HEK293 (cell line): ENCODE results near the gene DPY30.

ENCODE experiments used
- GFI1B ChIP-seq: fragments of 450-650 bp; formaldehyde crosslinking; IDR thresholded peaks from 2 replicates; pipeline ENCODE4 v1.5.1; 2016; ENCODE audit warnings: missing biosample characterization, missing genetic modification characterization
- KLF8 ChIP-seq: fragments of 450-650 bp; formaldehyde crosslinking; IDR thresholded peaks from 2 replicates; pipeline ENCODE4 v1.5.1; 2016; ENCODE audit warnings: missing biosample characterization, missing genetic modification characterization
- KLF9 ChIP-seq: fragments of 450-650 bp; formaldehyde crosslinking; IDR thresholded peaks from 2 replicates; pipeline ENCODE4 v1.5.1; 2016; ENCODE audit warnings: missing biosample characterization, missing genetic modification characterization, low read depth
- MYNN ChIP-seq: fragments of 450-650 bp; formaldehyde crosslinking; IDR thresholded peaks from 2 replicates; pipeline ENCODE4 v1.5.1; 2016; ENCODE audit warnings: missing biosample characterization, missing genetic modification characterization, borderline replicate concordance
- SCRT1 ChIP-seq: fragments of 450-650 bp; formaldehyde crosslinking; IDR thresholded peaks from 2 replicates; pipeline ENCODE4 v1.5.1; 2016; ENCODE audit warnings: missing biosample characterization, missing genetic modification characterization, borderline replicate concordance
- ZBTB48 ChIP-seq: fragments of 450-650 bp; formaldehyde crosslinking; IDR thresholded peaks from 2 replicates; pipeline ENCODE4 v1.5.1; 2016; ENCODE audit warnings: missing biosample characterization, missing genetic modification characterization
- ZBTB8A ChIP-seq: fragments of 450-650 bp; formaldehyde crosslinking; IDR thresholded peaks from 2 replicates; pipeline ENCODE4 v1.5.1; 2016; ENCODE audit warnings: missing biosample characterization, missing genetic modification characterization
- ZEB2 ChIP-seq: fragments of 450-650 bp; formaldehyde crosslinking; IDR thresholded peaks from 2 replicates; pipeline ENCODE4 v1.5.1; 2016; ENCODE audit warnings: missing biosample characterization, missing genetic modification characterization
- ZFP69B ChIP-seq: fragments of 450-650 bp; formaldehyde crosslinking; IDR thresholded peaks from 2 replicates; pipeline ENCODE4 v1.5.1; 2016; ENCODE audit warnings: missing biosample characterization, missing genetic modification characterization
- ZNF157 ChIP-seq: fragments of 450-650 bp; formaldehyde crosslinking; IDR thresholded peaks from 2 replicates; pipeline ENCODE4 v1.5.1; 2016; ENCODE audit warnings: missing biosample characterization, missing genetic modification characterization
- ZNF23 ChIP-seq: fragments of 450-650 bp; formaldehyde crosslinking; IDR thresholded peaks from 2 replicates; pipeline ENCODE4 v1.5.1; 2016; ENCODE audit warnings: missing biosample characterization, missing genetic modification characterization, borderline replicate concordance
- ZNF350 ChIP-seq: fragments of 450-650 bp; formaldehyde crosslinking; IDR thresholded peaks from 2 replicates; pipeline ENCODE4 v1.5.0; 2017; ENCODE audit warnings: missing biosample characterization, mild to moderate bottlenecking, missing genetic modification characterization
- ZNF501 ChIP-seq: fragments of 450-650 bp; formaldehyde crosslinking; IDR thresholded peaks from 2 replicates; pipeline ENCODE4 v1.5.1; 2016; ENCODE audit warnings: missing biosample characterization, missing genetic modification characterization
- ZNF629 ChIP-seq: fragments of 450-650 bp; formaldehyde crosslinking; IDR thresholded peaks from 2 replicates; pipeline ENCODE4 v1.5.1; 2017; ENCODE audit warnings: missing biosample characterization, missing genetic modification characterization
- ZNF670 ChIP-seq: fragments of 450-650 bp; formaldehyde crosslinking; IDR thresholded peaks from 2 replicates; pipeline ENCODE4 v1.5.1; 2016; ENCODE audit warnings: missing biosample characterization, missing genetic modification characterization, low read depth
- ZNF747 ChIP-seq: fragments of 450-650 bp; formaldehyde crosslinking; IDR thresholded peaks from 2 replicates; pipeline ENCODE4 v1.5.1; 2016; ENCODE audit warnings: missing biosample characterization, missing genetic modification characterization
- ZNF768 ChIP-seq: fragments of 450-650 bp; formaldehyde crosslinking; IDR thresholded peaks from 2 replicates; pipeline ENCODE4 v1.5.1; 2018; ENCODE audit warnings: missing biosample characterization, mild to moderate bottlenecking, missing genetic modification characterization
- ZNF785 ChIP-seq: fragments of 450-650 bp; formaldehyde crosslinking; IDR thresholded peaks from 2 replicates; pipeline ENCODE4 v1.5.1; 2016; ENCODE audit warnings: missing biosample characterization, missing genetic modification characterization
- ZSCAN16 ChIP-seq: fragments of 450-650 bp; formaldehyde crosslinking; IDR thresholded peaks from 2 replicates; pipeline ENCODE4 v1.5.1; 2016; ENCODE audit warnings: missing biosample characterization, missing genetic modification characterization
- TF ChIP-seq, protein P1 (sequence below): fragments of 450-650 bp; formaldehyde crosslinking; IDR thresholded peaks from 2 replicates; pipeline ENCODE4 v1.5.1; 2016; ENCODE audit warnings: missing biosample characterization, missing genetic modification characterization
- TF ChIP-seq, protein P2 (sequence below): fragments of 450-650 bp; formaldehyde crosslinking; IDR thresholded peaks from 2 replicates; pipeline ENCODE4 v1.5.1; 2016; ENCODE audit warnings: missing biosample characterization, missing genetic modification characterization, low read depth
- TF ChIP-seq, protein P3 (sequence below): fragments of 450-650 bp; formaldehyde crosslinking; IDR thresholded peaks from 2 replicates; pipeline ENCODE4 v1.5.1; 2016; ENCODE audit warnings: missing biosample characterization, missing genetic modification characterization
- TF ChIP-seq, protein P4 (sequence below): fragments of 450-650 bp; formaldehyde crosslinking; optimal IDR thresholded peaks from 2 replicates; pipeline ENCODE3; 2016; ENCODE audit warnings: missing biosample characterization, mild to moderate bottlenecking, missing genetic modification characterization
- TF ChIP-seq, protein P5 (sequence below): fragments of 450-650 bp; formaldehyde crosslinking; IDR thresholded peaks from 2 replicates; pipeline ENCODE4 v1.5.1; 2016; ENCODE audit warnings: missing biosample characterization, missing genetic modification characterization
- TF ChIP-seq, protein P6 (sequence below): fragments of 450-650 bp; formaldehyde crosslinking; conservative IDR thresholded peaks from 2 replicates; pipeline ENCODE4 v1.5.1; 2016; ENCODE audit warnings: low read depth, missing biosample characterization, missing genetic modification characterization

DPY30 gene

DNA sequence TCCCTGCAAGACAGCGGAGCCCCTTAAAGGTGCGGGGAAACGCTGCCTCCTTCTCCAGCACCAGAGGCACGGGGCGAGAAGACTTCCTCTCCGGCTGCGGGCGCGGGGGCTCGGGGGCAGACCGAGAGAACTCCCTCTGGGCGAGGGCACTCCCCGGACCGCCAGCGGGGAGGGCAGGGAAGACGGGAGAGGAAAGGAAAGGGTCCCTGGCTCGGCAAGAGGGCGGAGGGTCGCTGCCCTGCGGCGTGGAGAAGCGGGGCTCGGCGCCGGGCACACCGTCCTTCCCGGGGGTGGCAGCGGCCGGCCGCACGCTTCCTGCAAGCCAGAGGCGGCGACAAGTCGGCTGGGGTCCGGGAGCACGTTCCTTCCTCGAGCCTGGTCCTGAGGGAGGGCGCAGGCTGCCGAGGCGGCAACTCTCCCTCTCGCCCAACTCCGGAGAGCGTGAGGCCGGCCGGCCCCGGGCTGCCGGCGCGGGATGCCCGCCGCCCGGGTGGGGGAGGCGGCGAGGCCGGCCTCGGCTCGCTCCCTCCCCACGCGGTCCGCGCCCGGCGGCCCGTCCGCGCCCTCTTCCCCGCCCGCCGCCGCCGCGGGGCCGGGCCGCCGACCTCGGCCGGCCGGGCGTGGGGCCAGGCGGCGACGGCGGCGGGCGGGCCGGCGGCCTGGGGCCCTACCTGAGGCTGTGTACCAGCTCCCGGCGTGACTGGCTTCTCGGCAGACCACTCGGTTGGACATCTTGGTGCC, 29.9 kb downstream of the DPY30 start (continued):
- no peak for TF ChIP-seq ZNF747 (tag by site-specific recombination)
- 0 out of 2 replicates have a peak, but pooled peaks have one; percentile 22 for TF ChIP-seq ZEB2 (tag by site-specific recombination)
- TF ChIP-seq ZSCAN16 (tag by site-specific recombination): no peak
- no peak for TF ChIP-seq ZNF629 (tag by site-specific recombination)
- no peak for TF ChIP-seq ZNF501 (tag by site-specific recombination)
- TF ChIP-seq, protein P1, sequence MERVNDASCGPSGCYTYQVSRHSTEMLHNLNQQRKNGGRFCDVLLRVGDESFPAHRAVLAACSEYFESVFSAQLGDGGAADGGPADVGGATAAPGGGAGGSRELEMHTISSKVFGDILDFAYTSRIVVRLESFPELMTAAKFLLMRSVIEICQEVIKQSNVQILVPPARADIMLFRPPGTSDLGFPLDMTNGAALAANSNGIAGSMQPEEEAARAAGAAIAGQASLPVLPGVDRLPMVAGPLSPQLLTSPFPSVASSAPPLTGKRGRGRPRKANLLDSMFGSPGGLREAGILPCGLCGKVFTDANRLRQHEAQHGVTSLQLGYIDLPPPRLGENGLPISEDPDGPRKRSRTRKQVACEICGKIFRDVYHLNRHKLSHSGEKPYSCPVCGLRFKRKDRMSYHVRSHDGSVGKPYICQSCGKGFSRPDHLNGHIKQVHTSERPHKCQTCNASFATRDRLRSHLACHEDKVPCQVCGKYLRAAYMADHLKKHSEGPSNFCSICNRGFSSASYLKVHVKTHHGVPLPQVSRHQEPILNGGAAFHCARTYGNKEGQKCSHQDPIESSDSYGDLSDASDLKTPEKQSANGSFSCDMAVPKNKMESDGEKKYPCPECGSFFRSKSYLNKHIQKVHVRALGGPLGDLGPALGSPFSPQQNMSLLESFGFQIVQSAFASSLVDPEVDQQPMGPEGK (tag by site-specific recombination): no peak; the same call in 1 of the 2 replicates
- TF ChIP-seq ZNF768 (tag by site-specific recombination): no peak
- TF ChIP-seq ZBTB48 (tag by site-specific recombination): peak; percentile 20; the same call in 1 of the 2 replicates
- no peak for TF ChIP-seq ZNF157 (tag by site-specific recombination)
- TF ChIP-seq, protein P2, sequence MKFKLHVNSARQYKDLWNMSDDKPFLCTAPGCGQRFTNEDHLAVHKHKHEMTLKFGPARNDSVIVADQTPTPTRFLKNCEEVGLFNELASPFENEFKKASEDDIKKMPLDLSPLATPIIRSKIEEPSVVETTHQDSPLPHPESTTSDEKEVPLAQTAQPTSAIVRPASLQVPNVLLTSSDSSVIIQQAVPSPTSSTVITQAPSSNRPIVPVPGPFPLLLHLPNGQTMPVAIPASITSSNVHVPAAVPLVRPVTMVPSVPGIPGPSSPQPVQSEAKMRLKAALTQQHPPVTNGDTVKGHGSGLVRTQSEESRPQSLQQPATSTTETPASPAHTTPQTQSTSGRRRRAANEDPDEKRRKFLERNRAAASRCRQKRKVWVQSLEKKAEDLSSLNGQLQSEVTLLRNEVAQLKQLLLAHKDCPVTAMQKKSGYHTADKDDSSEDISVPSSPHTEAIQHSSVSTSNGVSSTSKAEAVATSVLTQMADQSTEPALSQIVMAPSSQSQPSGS: no peak
- no peak for TF ChIP-seq GFI1B (tag by site-specific recombination)
- TF ChIP-seq, protein P3, sequence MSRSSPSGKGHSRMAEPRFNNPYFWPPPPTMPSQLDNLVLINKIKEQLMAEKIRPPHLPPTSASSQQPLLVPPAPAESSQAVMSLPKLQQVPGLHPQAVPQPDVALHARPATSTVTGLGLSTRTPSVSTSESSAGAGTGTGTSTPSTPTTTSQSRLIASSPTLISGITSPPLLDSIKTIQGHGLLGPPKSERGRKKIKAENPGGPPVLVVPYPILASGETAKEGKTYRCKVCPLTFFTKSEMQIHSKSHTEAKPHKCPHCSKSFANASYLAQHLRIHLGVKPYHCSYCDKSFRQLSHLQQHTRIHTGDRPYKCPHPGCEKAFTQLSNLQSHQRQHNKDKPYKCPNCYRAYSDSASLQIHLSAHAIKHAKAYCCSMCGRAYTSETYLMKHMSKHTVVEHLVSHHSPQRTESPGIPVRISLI (tag by site-specific recombination): no peak
- no peak for TF ChIP-seq ZNF785
- no peak for TF ChIP-seq ZNF670 (tag by site-specific recombination)
- TF ChIP-seq KLF9 (tag by site-specific recombination): no peak
- TF ChIP-seq, protein P4, sequence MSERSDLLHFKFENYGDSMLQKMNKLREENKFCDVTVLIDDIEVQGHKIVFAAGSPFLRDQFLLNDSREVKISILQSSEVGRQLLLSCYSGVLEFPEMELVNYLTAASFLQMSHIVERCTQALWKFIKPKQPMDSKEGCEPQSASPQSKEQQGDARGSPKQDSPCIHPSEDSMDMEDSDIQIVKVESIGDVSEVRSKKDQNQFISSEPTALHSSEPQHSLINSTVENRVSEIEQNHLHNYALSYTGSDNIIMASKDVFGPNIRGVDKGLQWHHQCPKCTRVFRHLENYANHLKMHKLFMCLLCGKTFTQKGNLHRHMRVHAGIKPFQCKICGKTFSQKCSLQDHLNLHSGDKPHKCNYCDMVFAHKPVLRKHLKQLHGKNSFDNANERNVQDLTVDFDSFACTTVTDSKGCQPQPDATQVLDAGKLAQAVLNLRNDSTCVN (tag by site-specific recombination): peak; percentile 70
- TF ChIP-seq KLF8: peak; percentile 27; the same call in 1 of the 2 replicates
- no peak for TF ChIP-seq SCRT1 (tag by site-specific recombination)
- TF ChIP-seq, protein P5, sequence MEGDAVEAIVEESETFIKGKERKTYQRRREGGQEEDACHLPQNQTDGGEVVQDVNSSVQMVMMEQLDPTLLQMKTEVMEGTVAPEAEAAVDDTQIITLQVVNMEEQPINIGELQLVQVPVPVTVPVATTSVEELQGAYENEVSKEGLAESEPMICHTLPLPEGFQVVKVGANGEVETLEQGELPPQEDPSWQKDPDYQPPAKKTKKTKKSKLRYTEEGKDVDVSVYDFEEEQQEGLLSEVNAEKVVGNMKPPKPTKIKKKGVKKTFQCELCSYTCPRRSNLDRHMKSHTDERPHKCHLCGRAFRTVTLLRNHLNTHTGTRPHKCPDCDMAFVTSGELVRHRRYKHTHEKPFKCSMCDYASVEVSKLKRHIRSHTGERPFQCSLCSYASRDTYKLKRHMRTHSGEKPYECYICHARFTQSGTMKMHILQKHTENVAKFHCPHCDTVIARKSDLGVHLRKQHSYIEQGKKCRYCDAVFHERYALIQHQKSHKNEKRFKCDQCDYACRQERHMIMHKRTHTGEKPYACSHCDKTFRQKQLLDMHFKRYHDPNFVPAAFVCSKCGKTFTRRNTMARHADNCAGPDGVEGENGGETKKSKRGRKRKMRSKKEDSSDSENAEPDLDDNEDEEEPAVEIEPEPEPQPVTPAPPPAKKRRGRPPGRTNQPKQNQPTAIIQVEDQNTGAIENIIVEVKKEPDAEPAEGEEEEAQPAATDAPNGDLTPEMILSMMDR (tag by site-specific recombination): peak; percentile 20; the same call in 1 of the 2 replicates
- TF ChIP-seq ZFP69B (tag by site-specific recombination): no peak
- TF ChIP-seq ZNF350 (tag by site-specific recombination): no peak
- TF ChIP-seq, protein P6, sequence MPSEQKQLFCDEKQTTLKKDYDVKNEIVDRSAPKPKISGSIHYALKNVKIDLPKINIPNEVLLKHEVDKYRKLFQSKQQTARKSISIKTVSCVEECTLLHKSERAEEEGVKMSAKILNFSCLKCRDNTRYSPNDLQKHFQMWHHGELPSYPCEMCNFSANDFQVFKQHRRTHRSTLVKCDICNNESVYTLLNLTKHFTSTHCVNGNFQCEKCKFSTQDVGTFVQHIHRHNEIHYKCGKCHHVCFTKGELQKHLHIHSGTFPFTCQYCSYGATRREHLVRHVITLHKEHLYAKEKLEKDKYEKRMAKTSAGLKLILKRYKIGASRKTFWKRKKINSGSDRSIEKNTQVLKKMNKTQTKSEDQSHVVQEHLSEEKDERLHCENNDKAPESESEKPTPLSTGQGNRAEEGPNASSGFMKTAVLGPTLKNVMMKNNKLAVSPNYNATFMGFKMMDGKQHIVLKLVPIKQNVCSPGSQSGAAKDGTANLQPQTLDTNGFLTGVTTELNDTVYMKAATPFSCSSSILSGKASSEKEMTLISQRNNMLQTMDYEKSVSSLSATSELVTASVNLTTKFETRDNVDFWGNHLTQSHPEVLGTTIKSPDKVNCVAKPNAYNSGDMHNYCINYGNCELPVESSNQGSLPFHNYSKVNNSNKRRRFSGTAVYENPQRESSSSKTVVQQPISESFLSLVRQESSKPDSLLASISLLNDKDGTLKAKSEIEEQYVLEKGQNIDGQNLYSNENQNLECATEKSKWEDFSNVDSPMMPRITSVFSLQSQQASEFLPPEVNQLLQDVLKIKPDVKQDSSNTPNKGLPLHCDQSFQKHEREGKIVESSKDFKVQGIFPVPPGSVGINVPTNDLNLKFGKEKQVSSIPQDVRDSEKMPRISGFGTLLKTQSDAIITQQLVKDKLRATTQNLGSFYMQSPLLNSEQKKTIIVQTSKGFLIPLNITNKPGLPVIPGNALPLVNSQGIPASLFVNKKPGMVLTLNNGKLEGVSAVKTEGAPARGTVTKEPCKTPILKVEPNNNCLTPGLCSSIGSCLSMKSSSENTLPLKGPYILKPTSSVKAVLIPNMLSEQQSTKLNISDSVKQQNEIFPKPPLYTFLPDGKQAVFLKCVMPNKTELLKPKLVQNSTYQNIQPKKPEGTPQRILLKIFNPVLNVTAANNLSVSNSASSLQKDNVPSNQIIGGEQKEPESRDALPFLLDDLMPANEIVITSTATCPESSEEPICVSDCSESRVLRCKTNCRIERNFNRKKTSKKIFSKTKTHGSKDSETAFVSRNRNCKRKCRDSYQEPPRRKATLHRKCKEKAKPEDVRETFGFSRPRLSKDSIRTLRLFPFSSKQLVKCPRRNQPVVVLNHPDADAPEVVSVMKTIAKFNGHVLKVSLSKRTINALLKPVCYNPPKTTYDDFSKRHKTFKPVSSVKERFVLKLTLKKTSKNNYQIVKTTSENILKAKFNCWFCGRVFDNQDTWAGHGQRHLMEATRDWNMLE (tag by site-specific recombination): no peak
- TF ChIP-seq ZBTB8A (tag by site-specific recombination): peak; percentile 0; the same call in 1 of the 2 replicates
- TF ChIP-seq ZNF23 (tag by site-specific recombination): no peak
- no peak for TF ChIP-seq MYNN (tag by site-specific recombination)
